ENCODE results near the gene NCAPG2. TPM values are rescaled to one million over a fixed set of nuclear protein-coding genes. Genes with fewer than 3 reads are reported as not detected.

The NCAPG2 gene
- total RNA-seq, 1 experiment from 2014 or later = 99.2 TPM

DNA sequence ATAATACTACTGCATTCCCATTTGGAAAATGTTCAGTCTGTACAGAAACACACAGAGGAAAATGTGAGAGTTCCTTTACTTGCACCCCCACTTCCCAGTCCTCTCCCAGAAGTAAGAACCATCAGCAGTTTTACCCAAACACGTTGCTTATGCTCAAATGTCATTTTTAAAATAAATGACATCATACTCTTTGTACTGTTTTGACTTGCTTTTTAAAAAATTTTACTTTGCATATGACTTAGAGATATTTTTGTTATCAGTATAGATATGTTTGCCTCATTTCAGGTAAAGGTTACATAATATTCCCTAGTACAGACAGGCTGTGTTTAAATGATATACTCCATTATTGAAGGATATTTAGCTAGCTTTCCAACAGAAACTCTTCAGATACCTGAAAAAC, 103.5 kb downstream of the NCAPG2 start:
- peaks cover 3% of the 10 kb centered on the region; the same call in 1 of the 2 replicates for H3K36me3 Mint-ChIP-seq
- TF ChIP-seq ZNF423 (CRISPR knock-in tag; IDR thresholded peaks at IDR 0.05) = no peak
- no peak for DNase-seq (ENCODE audit: low spot score)
- no peak overlapping the region for H3K4me3 Mint-ChIP-seq
- no peak for ATAC-seq
- H3K4me1 Mint-ChIP-seq = 0 out of 2 replicates have a peak, but pooled peaks cover 2% of the 10 kb centered on the region
- no peak overlapping the region for H3K27ac Mint-ChIP-seq
- no peaks in the 10 kb centered on the region for H3K27me3 Mint-ChIP-seq (ENCODE audit: low read depth)
- ChIA-PET CTCF (no interaction called here), POLR2A (no interaction called here)
- peaks cover 4% of the 10 kb centered on the region; the same call in 1 of the 2 replicates for H3K9me3 Mint-ChIP-seq

DNA sequence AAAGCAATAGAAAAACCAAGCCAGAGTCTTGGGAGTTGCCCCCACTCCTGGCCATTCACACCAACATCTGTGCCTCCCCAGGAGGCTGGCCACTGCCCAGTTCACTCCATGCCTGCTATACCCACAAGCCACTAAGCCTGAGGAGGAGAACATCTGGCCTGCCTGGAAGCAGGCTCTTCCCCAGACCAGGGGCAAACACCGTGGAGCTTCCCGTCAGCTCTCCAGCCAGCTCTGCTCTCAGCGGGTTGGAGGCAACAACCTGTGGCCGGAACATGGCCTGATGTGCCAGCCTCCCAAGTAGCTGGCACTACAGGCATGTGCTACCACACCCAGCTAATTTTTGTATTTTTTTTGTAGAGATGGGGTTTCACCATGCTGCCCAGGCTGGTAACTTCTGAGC, 107.9 kb downstream of the NCAPG2 start:
- TF ChIP-seq, protein P1, sequence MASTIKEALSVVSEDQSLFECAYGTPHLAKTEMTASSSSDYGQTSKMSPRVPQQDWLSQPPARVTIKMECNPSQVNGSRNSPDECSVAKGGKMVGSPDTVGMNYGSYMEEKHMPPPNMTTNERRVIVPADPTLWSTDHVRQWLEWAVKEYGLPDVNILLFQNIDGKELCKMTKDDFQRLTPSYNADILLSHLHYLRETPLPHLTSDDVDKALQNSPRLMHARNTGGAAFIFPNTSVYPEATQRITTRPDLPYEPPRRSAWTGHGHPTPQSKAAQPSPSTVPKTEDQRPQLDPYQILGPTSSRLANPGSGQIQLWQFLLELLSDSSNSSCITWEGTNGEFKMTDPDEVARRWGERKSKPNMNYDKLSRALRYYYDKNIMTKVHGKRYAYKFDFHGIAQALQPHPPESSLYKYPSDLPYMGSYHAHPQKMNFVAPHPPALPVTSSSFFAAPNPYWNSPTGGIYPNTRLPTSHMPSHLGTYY (CRISPR knock-in tag; IDR thresholded peaks at IDR 0.05) = no peak
- TF ChIP-seq ZBTB21 (CRISPR knock-in tag; IDR thresholded peaks at IDR 0.05; ENCODE audit: borderline replicate concordance) = no peak
- TF ChIP-seq, protein P2, sequence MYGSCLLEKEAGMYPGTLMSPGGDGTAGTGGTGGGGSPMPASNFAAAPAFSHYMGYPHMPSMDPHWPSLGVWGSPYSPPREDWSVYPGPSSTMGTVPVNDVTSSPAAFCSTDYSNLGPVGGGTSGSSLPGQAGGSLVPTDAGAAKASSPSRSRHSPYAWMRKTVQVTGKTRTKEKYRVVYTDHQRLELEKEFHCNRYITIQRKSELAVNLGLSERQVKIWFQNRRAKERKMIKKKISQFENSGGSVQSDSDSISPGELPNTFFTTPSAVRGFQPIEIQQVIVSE (CRISPR knock-in tag; IDR thresholded peaks at IDR 0.05; ENCODE audit: borderline replicate concordance) = no peak
- TF ChIP-seq TP53 (CRISPR knock-in tag; IDR thresholded peaks at IDR 0.05) = no peak
- no peak for TF ChIP-seq GRHL2 (CRISPR knock-in tag; IDR thresholded peaks at IDR 0.05; ENCODE audit: insufficient replicate concordance, severe bottlenecking)
- TF ChIP-seq JUN (CRISPR knock-in tag; IDR thresholded peaks at IDR 0.05) = no peak
- TF ChIP-seq GABPB1 (CRISPR knock-in tag; IDR thresholded peaks at IDR 0.05) = no peak
- TF ChIP-seq PRRX2 (CRISPR knock-in tag; IDR thresholded peaks at IDR 0.05) = no peak
- no peak for TF ChIP-seq ZNF396 (CRISPR knock-in tag; IDR thresholded peaks at IDR 0.05; ENCODE audit: borderline replicate concordance)
- TF ChIP-seq, protein P3, sequence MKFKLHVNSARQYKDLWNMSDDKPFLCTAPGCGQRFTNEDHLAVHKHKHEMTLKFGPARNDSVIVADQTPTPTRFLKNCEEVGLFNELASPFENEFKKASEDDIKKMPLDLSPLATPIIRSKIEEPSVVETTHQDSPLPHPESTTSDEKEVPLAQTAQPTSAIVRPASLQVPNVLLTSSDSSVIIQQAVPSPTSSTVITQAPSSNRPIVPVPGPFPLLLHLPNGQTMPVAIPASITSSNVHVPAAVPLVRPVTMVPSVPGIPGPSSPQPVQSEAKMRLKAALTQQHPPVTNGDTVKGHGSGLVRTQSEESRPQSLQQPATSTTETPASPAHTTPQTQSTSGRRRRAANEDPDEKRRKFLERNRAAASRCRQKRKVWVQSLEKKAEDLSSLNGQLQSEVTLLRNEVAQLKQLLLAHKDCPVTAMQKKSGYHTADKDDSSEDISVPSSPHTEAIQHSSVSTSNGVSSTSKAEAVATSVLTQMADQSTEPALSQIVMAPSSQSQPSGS (CRISPR knock-in tag; IDR thresholded peaks at IDR 0.05; ENCODE audit: borderline replicate concordance, low read depth) = no peak
- TF ChIP-seq, protein P4, sequence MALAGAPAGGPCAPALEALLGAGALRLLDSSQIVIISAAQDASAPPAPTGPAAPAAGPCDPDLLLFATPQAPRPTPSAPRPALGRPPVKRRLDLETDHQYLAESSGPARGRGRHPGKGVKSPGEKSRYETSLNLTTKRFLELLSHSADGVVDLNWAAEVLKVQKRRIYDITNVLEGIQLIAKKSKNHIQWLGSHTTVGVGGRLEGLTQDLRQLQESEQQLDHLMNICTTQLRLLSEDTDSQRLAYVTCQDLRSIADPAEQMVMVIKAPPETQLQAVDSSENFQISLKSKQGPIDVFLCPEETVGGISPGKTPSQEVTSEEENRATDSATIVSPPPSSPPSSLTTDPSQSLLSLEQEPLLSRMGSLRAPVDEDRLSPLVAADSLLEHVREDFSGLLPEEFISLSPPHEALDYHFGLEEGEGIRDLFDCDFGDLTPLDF (CRISPR knock-in tag; IDR thresholded peaks at IDR 0.05) = no peak
- TF ChIP-seq FOXK1 (CRISPR knock-in tag; IDR thresholded peaks at IDR 0.05) = no peak
- no peak for TF ChIP-seq NR1H2 (CRISPR knock-in tag; IDR thresholded peaks at IDR 0.05)
- TF ChIP-seq CREM (CRISPR knock-in tag; IDR thresholded peaks at IDR 0.05) = no peak
- TF ChIP-seq ZNF219 (CRISPR knock-in tag; IDR thresholded peaks at IDR 0.05; ENCODE audit: borderline replicate concordance) = no peak
- no peak for TF ChIP-seq ELF4 (CRISPR knock-in tag; IDR thresholded peaks at IDR 0.05; ENCODE audit: low read depth)
- Mint-ChIP-seq H3K4me1 (0 out of 2 replicates have a peak, but pooled peaks cover 2% of the 10 kb centered on the region), H3K27ac (no peak overlapping the region), H3K36me3 (peaks cover 11% of the 10 kb centered on the region; the same call in 1 of the 2 replicates), H3K4me3 (no peak overlapping the region), H3K9me3 (peaks cover 9% of the 10 kb centered on the region; the same call in 1 of the 2 replicates), H3K27me3 (ENCODE audit: low read depth) (no peaks in the 10 kb centered on the region)
- ATAC-seq (peak; percentile 51), DNase-seq (ENCODE audit: low spot score) (no peak)
- CTCF ChIA-PET = interaction anchor here (1.5 kb wide), 1 partner anchor 183 kb away, joined by 3 read pairs; no protein-coding TSS in a partner anchor
- POLR2A ChIA-PET = no interaction called here

DNA sequence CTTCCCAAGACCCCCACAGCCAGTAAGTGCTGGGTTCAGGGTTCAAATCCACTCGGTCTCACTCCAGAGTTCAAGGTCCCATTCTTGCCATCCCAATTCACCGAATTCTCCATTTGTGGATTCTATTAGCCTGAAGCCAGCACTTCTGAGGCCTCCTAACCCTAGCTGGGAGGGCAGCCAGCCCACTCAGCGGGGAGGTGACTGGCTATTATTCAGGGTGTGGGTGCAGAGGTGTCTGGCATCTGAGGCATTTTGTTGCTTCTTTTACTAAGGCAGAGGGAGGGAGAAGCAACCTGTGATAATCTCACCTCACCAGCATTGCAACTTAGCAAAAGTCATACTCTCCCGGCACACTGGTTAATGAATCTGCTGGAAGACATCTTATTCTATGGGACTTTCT, 108.3 kb downstream of the NCAPG2 start:
- no peak for DNase-seq (ENCODE audit: low spot score)
- TF ChIP-seq, protein P3 (CRISPR knock-in tag; IDR thresholded peaks at IDR 0.05; ENCODE audit: borderline replicate concordance, low read depth) = no peak
- TF ChIP-seq, protein P5, sequence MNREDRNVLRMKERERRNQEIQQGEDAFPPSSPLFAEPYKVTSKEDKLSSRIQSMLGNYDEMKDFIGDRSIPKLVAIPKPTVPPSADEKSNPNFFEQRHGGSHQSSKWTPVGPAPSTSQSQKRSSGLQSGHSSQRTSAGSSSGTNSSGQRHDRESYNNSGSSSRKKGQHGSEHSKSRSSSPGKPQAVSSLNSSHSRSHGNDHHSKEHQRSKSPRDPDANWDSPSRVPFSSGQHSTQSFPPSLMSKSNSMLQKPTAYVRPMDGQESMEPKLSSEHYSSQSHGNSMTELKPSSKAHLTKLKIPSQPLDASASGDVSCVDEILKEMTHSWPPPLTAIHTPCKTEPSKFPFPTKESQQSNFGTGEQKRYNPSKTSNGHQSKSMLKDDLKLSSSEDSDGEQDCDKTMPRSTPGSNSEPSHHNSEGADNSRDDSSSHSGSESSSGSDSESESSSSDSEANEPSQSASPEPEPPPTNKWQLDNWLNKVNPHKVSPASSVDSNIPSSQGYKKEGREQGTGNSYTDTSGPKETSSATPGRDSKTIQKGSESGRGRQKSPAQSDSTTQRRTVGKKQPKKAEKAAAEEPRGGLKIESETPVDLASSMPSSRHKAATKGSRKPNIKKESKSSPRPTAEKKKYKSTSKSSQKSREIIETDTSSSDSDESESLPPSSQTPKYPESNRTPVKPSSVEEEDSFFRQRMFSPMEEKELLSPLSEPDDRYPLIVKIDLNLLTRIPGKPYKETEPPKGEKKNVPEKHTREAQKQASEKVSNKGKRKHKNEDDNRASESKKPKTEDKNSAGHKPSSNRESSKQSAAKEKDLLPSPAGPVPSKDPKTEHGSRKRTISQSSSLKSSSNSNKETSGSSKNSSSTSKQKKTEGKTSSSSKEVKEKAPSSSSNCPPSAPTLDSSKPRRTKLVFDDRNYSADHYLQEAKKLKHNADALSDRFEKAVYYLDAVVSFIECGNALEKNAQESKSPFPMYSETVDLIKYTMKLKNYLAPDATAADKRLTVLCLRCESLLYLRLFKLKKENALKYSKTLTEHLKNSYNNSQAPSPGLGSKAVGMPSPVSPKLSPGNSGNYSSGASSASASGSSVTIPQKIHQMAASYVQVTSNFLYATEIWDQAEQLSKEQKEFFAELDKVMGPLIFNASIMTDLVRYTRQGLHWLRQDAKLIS (CRISPR knock-in tag; IDR thresholded peaks at IDR 0.05; ENCODE audit: borderline replicate concordance) = no peak
- TF ChIP-seq GABPB1 (CRISPR knock-in tag; IDR thresholded peaks at IDR 0.05) = no peak

More for the DNA sequence above, 108.3 kb downstream of the NCAPG2 start:
- Mint-ChIP-seq H3K27ac (no peak overlapping the region), H3K9me3 (peaks cover 9% of the 10 kb centered on the region; the same call in 1 of the 2 replicates), H3K27me3 (ENCODE audit: low read depth) (no peaks in the 10 kb centered on the region), H3K36me3 (peaks cover 11% of the 10 kb centered on the region; the same call in 1 of the 2 replicates), H3K4me3 (no peak overlapping the region), H3K4me1 (0 out of 2 replicates have a peak, but pooled peaks cover 2% of the 10 kb centered on the region)
- ATAC-seq = peak; percentile 52
- CTCF ChIA-PET = no interaction called here
- POLR2A ChIA-PET = no interaction called here

Data from WTC11 (cell line).